Measurements from ENCODE around the gene ATRNL1. TPM values are rescaled to one million over a fixed set of nuclear protein-coding genes. Genes with fewer than 3 reads are reported as not detected.

Gene ATRNL1
- total and polyA plus RNA-seq, 4 donors = 2.6 to 41.0 (median 15.1) TPM

- 16 to 17% methylated on average over 4 of the region's 4 CpGs for WGBS, 2 donors
- Histone ChIP-seq H3K27me3 (ENCODE audit: control insufficient read depth in 1 of 2, insufficient read depth in 2 of 2, low read length in 1 of 2) (no peaks in the 10 kb centered on the region), H3K36me3 (ENCODE audit: control insufficient read depth in 1 of 2, insufficient read depth in 2 of 2, low read length in 1 of 2) (no peaks in the 10 kb centered on the region), H3K9me3 (ENCODE audit: control insufficient read depth, low read length) (no peaks in the 10 kb centered on the region), H3K27ac (ENCODE audit: low read depth in 1 of 2, low read length in 2 of 2) (no peak overlapping the region), H3K4me3 (ENCODE audit: low read length in 2 of 2) (no peak overlapping the region), H3K4me1 (ENCODE audit: control insufficient read depth in 1 of 2, insufficient read depth in 2 of 2, low read length in 2 of 2) (no peaks in the 10 kb centered on the region)
- intact Hi-C loops (cut with DNase I) = no loop called here
- ATAC-seq (ENCODE audit: low FRiP score) = no peak
- no peak for DNase-seq
Observed at GRCh38 chr10:115432188-115432819, 339.1 kb downstream of the ATRNL1 start.

GRCh38 chr10:115436999-115437398, 343.8 kb downstream of the ATRNL1 start:
- intact Hi-C loops (cut with DNase I) = no loop called here
- no peak for DNase-seq
- WGBS, 2 donors = 77% methylated on average over 3 of the region's 3 CpGs

GRCh38 chr10:115441907-115442545, 348.9 kb downstream of the ATRNL1 start:
- no peak overlapping the region for H3K4me3 ChIP-seq (ENCODE audit: low read length in 2 of 2)
- H3K9me3 ChIP-seq (ENCODE audit: control insufficient read depth, low read length) = no peaks in the 10 kb centered on the region
- no peaks in the 10 kb centered on the region for H3K4me1 ChIP-seq (ENCODE audit: control insufficient read depth in 1 of 2, insufficient read depth in 2 of 2, low read length in 2 of 2)
- DNase-seq = no peak
- ATAC-seq (ENCODE audit: low FRiP score) = no peak
- H3K27me3 ChIP-seq (ENCODE audit: control insufficient read depth in 1 of 2, insufficient read depth in 2 of 2, low read length in 1 of 2) = no peaks in the 10 kb centered on the region
- intact Hi-C loops (cut with DNase I) = no loop called here
- no peak overlapping the region for H3K27ac ChIP-seq (ENCODE audit: low read depth in 1 of 2, low read length in 2 of 2)
- 66 to 73% methylated on average over 2 of the region's 2 CpGs for WGBS, 2 donors
- no peaks in the 10 kb centered on the region for H3K36me3 ChIP-seq (ENCODE audit: control insufficient read depth in 1 of 2, insufficient read depth in 2 of 2, low read length in 1 of 2)

More at GRCh38 chr10:115436999-115437398, 343.8 kb downstream of the ATRNL1 start:
- ATAC-seq (ENCODE audit: low FRiP score) = no peak
- Histone ChIP-seq H3K4me3 (ENCODE audit: low read length in 2 of 2) (no peak overlapping the region), H3K9me3 (ENCODE audit: control insufficient read depth, low read length) (no peaks in the 10 kb centered on the region), H3K27ac (ENCODE audit: low read depth in 1 of 2, low read length in 2 of 2) (no peak overlapping the region), H3K36me3 (ENCODE audit: control insufficient read depth in 1 of 2, insufficient read depth in 2 of 2, low read length in 1 of 2) (no peaks in the 10 kb centered on the region), H3K4me1 (ENCODE audit: control insufficient read depth in 1 of 2, insufficient read depth in 2 of 2, low read length in 2 of 2) (no peaks in the 10 kb centered on the region), H3K27me3 (ENCODE audit: control insufficient read depth in 1 of 2, insufficient read depth in 2 of 2, low read length in 1 of 2) (no peaks in the 10 kb centered on the region)

- Histone ChIP-seq H3K4me1 (ENCODE audit: control insufficient read depth in 1 of 2, insufficient read depth in 2 of 2, low read length in 2 of 2) (no peaks in the 10 kb centered on the region), H3K27me3 (ENCODE audit: control insufficient read depth in 1 of 2, insufficient read depth in 2 of 2, low read length in 1 of 2) (no peaks in the 10 kb centered on the region), H3K9me3 (ENCODE audit: control insufficient read depth, low read length) (no peaks in the 10 kb centered on the region), H3K36me3 (ENCODE audit: control insufficient read depth in 1 of 2, insufficient read depth in 2 of 2, low read length in 1 of 2) (no peaks in the 10 kb centered on the region), H3K27ac (ENCODE audit: low read depth in 1 of 2, low read length in 2 of 2) (no peak overlapping the region), H3K4me3 (ENCODE audit: low read length in 2 of 2) (no peak overlapping the region)
- 84 to 91% methylated on average over 5 of the region's 5 CpGs for WGBS, 2 donors
- intact Hi-C loops (cut with DNase I) = no loop called here
- no peak for ATAC-seq (ENCODE audit: low FRiP score)
- DNase-seq = no peak
Observed at GRCh38 chr10:115456812-115457211, 363.6 kb downstream of the ATRNL1 start.

GRCh38 chr10:115483294-115483693, 390.1 kb downstream of the ATRNL1 start:
- Histone ChIP-seq H3K27ac (ENCODE audit: low read depth in 1 of 2, low read length in 2 of 2) (no peak overlapping the region), H3K4me3 (ENCODE audit: low read length in 2 of 2) (no peak overlapping the region), H3K36me3 (ENCODE audit: control insufficient read depth in 1 of 2, insufficient read depth in 2 of 2, low read length in 1 of 2) (no peaks in the 10 kb centered on the region), H3K9me3 (ENCODE audit: control insufficient read depth, low read length) (no peaks in the 10 kb centered on the region), H3K27me3 (ENCODE audit: control insufficient read depth in 1 of 2, insufficient read depth in 2 of 2, low read length in 1 of 2) (no peaks in the 10 kb centered on the region), H3K4me1 (ENCODE audit: control insufficient read depth in 1 of 2, insufficient read depth in 2 of 2, low read length in 2 of 2) (no peaks in the 10 kb centered on the region)
- DNase-seq (no peak), ATAC-seq (ENCODE audit: low FRiP score) (no peak)
- intact Hi-C loops (cut with DNase I) = no loop called here
- 86 to 90% methylated on average over 2 of the region's 2 CpGs for WGBS, 2 donors

GRCh38 chr10:115491526-115492140, 398.5 kb downstream of the ATRNL1 start:
- Histone ChIP-seq H3K4me3 (ENCODE audit: low read length in 2 of 2) (no peak overlapping the region), H3K27ac (ENCODE audit: low read depth in 1 of 2, low read length in 2 of 2) (no peak overlapping the region), H3K9me3 (ENCODE audit: control insufficient read depth, low read length) (peaks cover 2% of the 10 kb centered on the region), H3K4me1 (ENCODE audit: control insufficient read depth in 1 of 2, insufficient read depth in 2 of 2, low read length in 2 of 2) (no peaks in the 10 kb centered on the region), H3K36me3 (ENCODE audit: control insufficient read depth in 1 of 2, insufficient read depth in 2 of 2, low read length in 1 of 2) (no peaks in the 10 kb centered on the region), H3K27me3 (ENCODE audit: control insufficient read depth in 1 of 2, insufficient read depth in 2 of 2, low read length in 1 of 2) (no peaks in the 10 kb centered on the region)
- ATAC-seq (ENCODE audit: low FRiP score) (no peak), DNase-seq (peak in 1 of 2 donors; percentile 24)
- intact Hi-C loops (cut with DNase I) = no loop called here
- 87 to 92% methylated on average over 10 of the region's 10 CpGs for WGBS, 2 donors

- intact Hi-C loops (cut with DNase I) = no loop called here
- ATAC-seq (ENCODE audit: low FRiP score) (no peak), DNase-seq (no peak)
- H3K4me3 ChIP-seq (ENCODE audit: low read length in 2 of 2) = no peak overlapping the region
- H3K4me1 ChIP-seq (ENCODE audit: control insufficient read depth in 1 of 2, insufficient read depth in 2 of 2, low read length in 2 of 2) = no peaks in the 10 kb centered on the region
- H3K9me3 ChIP-seq (ENCODE audit: control insufficient read depth, low read length) = no peaks in the 10 kb centered on the region
- H3K27ac ChIP-seq (ENCODE audit: low read depth in 1 of 2, low read length in 2 of 2) = no peak overlapping the region
- H3K27me3 ChIP-seq (ENCODE audit: control insufficient read depth in 1 of 2, insufficient read depth in 2 of 2, low read length in 1 of 2) = no peaks in the 10 kb centered on the region
- no peaks in the 10 kb centered on the region for H3K36me3 ChIP-seq (ENCODE audit: control insufficient read depth in 1 of 2, insufficient read depth in 2 of 2, low read length in 1 of 2)
Observed at GRCh38 chr10:115503546-115503945, 410.4 kb downstream of the ATRNL1 start.

GRCh38 chr10:115514895-115515294, 421.7 kb downstream of the ATRNL1 start:
- no peak overlapping the region for H3K27ac ChIP-seq (ENCODE audit: low read depth in 1 of 2, low read length in 2 of 2)
- no peak overlapping the region for H3K4me3 ChIP-seq (ENCODE audit: low read length in 2 of 2)
- no peak for DNase-seq
- no peak for ATAC-seq (ENCODE audit: low FRiP score)
- no peaks in the 10 kb centered on the region for H3K9me3 ChIP-seq (ENCODE audit: control insufficient read depth, low read length)
- H3K27me3 ChIP-seq (ENCODE audit: control insufficient read depth in 1 of 2, insufficient read depth in 2 of 2, low read length in 1 of 2) = no peaks in the 10 kb centered on the region
- WGBS, 2 donors = 85 to 86% methylated on average over 2 of the region's 2 CpGs
- no peaks in the 10 kb centered on the region for H3K4me1 ChIP-seq (ENCODE audit: control insufficient read depth in 1 of 2, insufficient read depth in 2 of 2, low read length in 2 of 2)
- H3K36me3 ChIP-seq (ENCODE audit: control insufficient read depth in 1 of 2, insufficient read depth in 2 of 2, low read length in 1 of 2) = no peaks in the 10 kb centered on the region
- intact Hi-C loops (cut with DNase I) = no loop called here

GRCh38 chr10:115525141-115525540, 432.0 kb downstream of the ATRNL1 start:
- WGBS, 2 donors = 83 to 88% methylated on average over 5 of the region's 5 CpGs
- DNase-seq = no peak
- no peak for ATAC-seq (ENCODE audit: low FRiP score)
- intact Hi-C loops (cut with DNase I) = no loop called here
- H3K4me3 ChIP-seq (ENCODE audit: low read length in 2 of 2) = no peak overlapping the region
- H3K27me3 ChIP-seq (ENCODE audit: control insufficient read depth in 1 of 2, insufficient read depth in 2 of 2, low read length in 1 of 2) = no peaks in the 10 kb centered on the region
- H3K27ac ChIP-seq (ENCODE audit: low read depth in 1 of 2, low read length in 2 of 2) = no peak overlapping the region
- no peaks in the 10 kb centered on the region for H3K36me3 ChIP-seq (ENCODE audit: control insufficient read depth in 1 of 2, insufficient read depth in 2 of 2, low read length in 1 of 2)
- H3K9me3 ChIP-seq (ENCODE audit: control insufficient read depth, low read length) = peaks cover 3% of the 10 kb centered on the region
- no peaks in the 10 kb centered on the region for H3K4me1 ChIP-seq (ENCODE audit: control insufficient read depth in 1 of 2, insufficient read depth in 2 of 2, low read length in 2 of 2)

Data from aorta (tissue), 5 donors.